Measurements from ENCODE around the gene MAML3. TPM values are rescaled to one million over a fixed set of nuclear protein-coding genes. Genes with fewer than 3 reads are reported as not detected.
A peak's percentile ranks its signal among the peaks of the same experiment; 100 is the strongest.

The MAML3 gene
- total RNA-seq, 1 donor from 2014 or later = 8.1 TPM

DNA sequence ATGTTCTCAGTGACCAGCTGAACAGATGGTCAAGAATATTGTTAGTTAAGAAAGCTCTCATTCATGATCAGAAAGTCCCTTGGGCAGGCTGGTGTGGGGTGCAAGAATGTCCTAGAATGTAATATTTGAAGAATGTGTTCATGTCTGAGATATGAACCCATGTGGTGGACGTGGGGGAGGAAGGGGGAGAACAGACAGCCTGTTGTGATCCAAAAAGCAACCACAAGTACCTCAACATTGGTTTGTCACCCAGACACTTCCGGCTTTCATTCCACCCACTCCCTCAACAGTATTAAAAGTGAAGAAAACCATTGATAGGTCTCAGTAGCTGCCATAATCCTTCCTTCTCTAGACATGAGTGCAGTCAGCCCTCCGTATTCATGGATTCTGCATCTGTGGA lies 82.2 kb downstream of the MAML3 start:
- FAIRE-seq (peak; percentile 97), DNase-seq (ENCODE audit: low read depth) (peak; percentile 99)
- no peaks in the 10 kb centered on the region for H3K9me3 ChIP-seq (ENCODE audit: insufficient read depth, low read depth, low read length)
- no peaks in the 10 kb centered on the region for H3K27me3 ChIP-seq (ENCODE audit: insufficient read depth, low read length)
- H2AFZ ChIP-seq (ENCODE audit: low read depth, low read length) = no peak overlapping the region
- Mint-ChIP-seq H3K36me3 (ENCODE audit: low read depth, unreplicated experiment) (peaks cover 2% of the 10 kb centered on the region), H3K27ac (ENCODE audit: unreplicated experiment) (peak overlapping the region; percentile 98), H3K4me1 (ENCODE audit: low read depth, unreplicated experiment) (peaks cover 50% of the 10 kb centered on the region), H3K4me3 (ENCODE audit: unreplicated experiment) (peak overlapping the region; percentile 64), H3K9me3 (ENCODE audit: unreplicated experiment) (no peaks in the 10 kb centered on the region), H3K27me3 (ENCODE audit: low read depth, unreplicated experiment) (no peaks in the 10 kb centered on the region)
- H3K9ac ChIP-seq (ENCODE audit: low read length) = peak overlapping the region; percentile 48
- no peak overlapping the region for H3K4me3 ChIP-seq (ENCODE audit: insufficient read depth, low read depth, low read length)
- H3K79me2 ChIP-seq (ENCODE audit: insufficient read depth, low read length) = no peaks in the 10 kb centered on the region
- H3K36me3 ChIP-seq (ENCODE audit: insufficient read depth, low read length) = no peaks in the 10 kb centered on the region
- H3K4me2 ChIP-seq (ENCODE audit: low read length) = peak overlapping the region; percentile 58
- peaks cover 13% of the 10 kb centered on the region for H3K4me1 ChIP-seq (ENCODE audit: insufficient read depth, low read length)
- peak overlapping the region; percentile 55 for H3K27ac ChIP-seq (ENCODE audit: low read depth, low read length)
- TF ChIP-seq, protein P1, sequence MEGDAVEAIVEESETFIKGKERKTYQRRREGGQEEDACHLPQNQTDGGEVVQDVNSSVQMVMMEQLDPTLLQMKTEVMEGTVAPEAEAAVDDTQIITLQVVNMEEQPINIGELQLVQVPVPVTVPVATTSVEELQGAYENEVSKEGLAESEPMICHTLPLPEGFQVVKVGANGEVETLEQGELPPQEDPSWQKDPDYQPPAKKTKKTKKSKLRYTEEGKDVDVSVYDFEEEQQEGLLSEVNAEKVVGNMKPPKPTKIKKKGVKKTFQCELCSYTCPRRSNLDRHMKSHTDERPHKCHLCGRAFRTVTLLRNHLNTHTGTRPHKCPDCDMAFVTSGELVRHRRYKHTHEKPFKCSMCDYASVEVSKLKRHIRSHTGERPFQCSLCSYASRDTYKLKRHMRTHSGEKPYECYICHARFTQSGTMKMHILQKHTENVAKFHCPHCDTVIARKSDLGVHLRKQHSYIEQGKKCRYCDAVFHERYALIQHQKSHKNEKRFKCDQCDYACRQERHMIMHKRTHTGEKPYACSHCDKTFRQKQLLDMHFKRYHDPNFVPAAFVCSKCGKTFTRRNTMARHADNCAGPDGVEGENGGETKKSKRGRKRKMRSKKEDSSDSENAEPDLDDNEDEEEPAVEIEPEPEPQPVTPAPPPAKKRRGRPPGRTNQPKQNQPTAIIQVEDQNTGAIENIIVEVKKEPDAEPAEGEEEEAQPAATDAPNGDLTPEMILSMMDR (IDR thresholded peaks at IDR 0.05; ENCODE audit: insufficient read depth, low read depth, low read length) = no peak
- TF ChIP-seq EZH2 (IDR thresholded peaks at IDR 0.05; ENCODE audit: insufficient read depth, low read length) = no peak
- H4K20me1 ChIP-seq (ENCODE audit: insufficient read depth, low read length) = no peaks in the 10 kb centered on the region

DNA sequence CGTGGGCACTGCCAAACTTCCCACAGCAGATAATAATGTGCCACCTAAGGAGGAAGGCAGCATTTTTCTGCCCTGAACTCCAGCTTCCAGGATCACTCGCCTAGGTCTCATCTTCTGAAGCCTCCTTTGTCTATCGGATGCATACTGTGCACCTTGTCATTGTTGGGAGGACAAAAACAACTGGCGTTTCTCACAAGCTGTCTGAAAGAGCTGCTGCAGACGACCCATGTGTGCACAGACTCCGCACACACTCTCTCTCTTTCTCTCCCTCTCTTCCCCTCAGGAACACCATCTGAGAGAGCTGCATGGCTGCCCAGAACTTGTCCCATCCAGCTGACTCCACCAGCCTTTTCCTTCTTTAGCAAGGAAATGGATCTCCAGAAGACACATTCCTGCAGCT lies 83.0 kb downstream of the MAML3 start:
- no peak for FAIRE-seq

DNA sequence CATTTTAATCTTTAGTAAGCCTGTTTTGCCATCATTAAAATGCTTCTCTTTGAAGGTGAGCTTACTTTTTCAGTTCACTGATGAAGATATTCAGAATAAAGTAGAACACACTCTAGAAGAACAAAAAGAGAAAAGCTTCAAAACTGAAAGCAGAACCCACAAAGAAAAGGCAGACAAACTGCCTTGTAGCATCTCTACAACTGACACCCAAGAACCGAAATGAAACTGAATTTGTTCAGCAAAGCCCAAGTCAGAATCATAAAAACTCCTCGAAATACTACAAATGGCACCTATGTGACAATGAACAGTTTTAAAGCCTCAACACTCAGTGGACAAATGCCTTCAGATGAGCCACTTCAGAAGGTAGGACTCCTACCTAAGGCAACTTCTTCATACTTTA lies 83.6 kb downstream of the MAML3 start:
- Histone ChIP-seq H3K79me2 (ENCODE audit: insufficient read depth, low read length) (no peaks in the 10 kb centered on the region), H3K27me3 (ENCODE audit: insufficient read depth, low read length) (no peaks in the 10 kb centered on the region), H3K9me3 (ENCODE audit: insufficient read depth, low read depth, low read length) (no peaks in the 10 kb centered on the region), H3K36me3 (ENCODE audit: insufficient read depth, low read length) (no peaks in the 10 kb centered on the region), H2AFZ (ENCODE audit: low read depth, low read length) (no peak overlapping the region), H3K4me3 (ENCODE audit: insufficient read depth, low read depth, low read length) (no peak overlapping the region), H3K27ac (ENCODE audit: low read depth, low read length) (no peak overlapping the region), H3K9ac (ENCODE audit: low read length) (no peak overlapping the region), H3K4me1 (ENCODE audit: insufficient read depth, low read length) (peaks cover 13% of the 10 kb centered on the region), H3K4me2 (ENCODE audit: low read length) (no peak overlapping the region), H4K20me1 (ENCODE audit: insufficient read depth, low read length) (no peaks in the 10 kb centered on the region)
- FAIRE-seq = no peak
- Mint-ChIP-seq H3K4me1 (ENCODE audit: low read depth, unreplicated experiment) (peaks cover 58% of the 10 kb centered on the region), H3K9me3 (ENCODE audit: unreplicated experiment) (no peaks in the 10 kb centered on the region), H3K36me3 (ENCODE audit: low read depth, unreplicated experiment) (peaks cover 2% of the 10 kb centered on the region), H3K4me3 (ENCODE audit: unreplicated experiment) (no peak overlapping the region), H3K27ac (ENCODE audit: unreplicated experiment) (peak overlapping the region; percentile 98), H3K27me3 (ENCODE audit: low read depth, unreplicated experiment) (no peaks in the 10 kb centered on the region)
- DNase-seq (ENCODE audit: low read depth) = no peak
- TF ChIP-seq, protein P1 (IDR thresholded peaks at IDR 0.05; ENCODE audit: insufficient read depth, low read depth, low read length) = no peak
- no peak for TF ChIP-seq EZH2 (IDR thresholded peaks at IDR 0.05; ENCODE audit: insufficient read depth, low read length)

More for the DNA sequence above, 83.0 kb downstream of the MAML3 start:
- Histone ChIP-seq H2AFZ (ENCODE audit: low read depth, low read length) (no peak overlapping the region), H3K4me3 (ENCODE audit: insufficient read depth, low read depth, low read length) (no peak overlapping the region), H3K4me1 (ENCODE audit: insufficient read depth, low read length) (peaks cover 13% of the 10 kb centered on the region), H3K27me3 (ENCODE audit: insufficient read depth, low read length) (no peaks in the 10 kb centered on the region), H3K27ac (ENCODE audit: low read depth, low read length) (peak overlapping the region; percentile 55), H3K9me3 (ENCODE audit: insufficient read depth, low read depth, low read length) (no peaks in the 10 kb centered on the region), H3K9ac (ENCODE audit: low read length) (peak overlapping the region; percentile 48), H4K20me1 (ENCODE audit: insufficient read depth, low read length) (no peaks in the 10 kb centered on the region), H3K4me2 (ENCODE audit: low read length) (peak overlapping the region; percentile 58), H3K36me3 (ENCODE audit: insufficient read depth, low read length) (no peaks in the 10 kb centered on the region), H3K79me2 (ENCODE audit: insufficient read depth, low read length) (no peaks in the 10 kb centered on the region)
- no peaks in the 10 kb centered on the region for H3K9me3 Mint-ChIP-seq (ENCODE audit: unreplicated experiment)
- H3K4me3 Mint-ChIP-seq (ENCODE audit: unreplicated experiment) = peak overlapping the region; percentile 21
- TF ChIP-seq EZH2 (IDR thresholded peaks at IDR 0.05; ENCODE audit: insufficient read depth, low read length) = no peak
- TF ChIP-seq, protein P1 (IDR thresholded peaks at IDR 0.05; ENCODE audit: insufficient read depth, low read depth, low read length) = no peak
- H3K27ac Mint-ChIP-seq (ENCODE audit: unreplicated experiment) = peak overlapping the region; percentile 98
- H3K27me3 Mint-ChIP-seq (ENCODE audit: low read depth, unreplicated experiment) = no peaks in the 10 kb centered on the region
- peaks cover 2% of the 10 kb centered on the region for H3K36me3 Mint-ChIP-seq (ENCODE audit: low read depth, unreplicated experiment)
- peaks cover 52% of the 10 kb centered on the region for H3K4me1 Mint-ChIP-seq (ENCODE audit: low read depth, unreplicated experiment)
- no peak for DNase-seq (ENCODE audit: low read depth)

All from astrocyte (in vitro differentiated cells and primary cell).